Measurements from ENCODE around the gene TFPI. TPM values are rescaled to one million over a fixed set of nuclear protein-coding genes. Genes with fewer than 3 reads are reported as not detected.

TFPI gene
- total and polyA plus RNA-seq, 2 of the 8 experiments (the other 6 are each of a cell fraction or from before 2014, with no cell fraction given), result 2.0 to 7.1 TPM

GRCh38 chr2:187544371-187545080 is 9.7 kb downstream of the TFPI start:
- Histone ChIP-seq H4K5ac (ENCODE audit: insufficient read length, low read depth, low read length) (no peak overlapping the region), H2BK12ac (ENCODE audit: low read depth, low read length) (no peak overlapping the region), H3K56ac (replicated peaks; ENCODE audit: insufficient read length, low read depth, low read length) (no peak overlapping the region), H2BK5ac (ENCODE audit: low read depth, low read length) (no peak overlapping the region), H4K20me1 (replicated peaks in 1 of 2; ENCODE audit: control insufficient read depth in 1 of 2, insufficient read depth in 2 of 2, low read length in 2 of 2) (no peaks in the 10 kb centered on the region), H3K4ac (replicated peaks; ENCODE audit: insufficient read length, low read depth, low read length) (no peak overlapping the region), H4K91ac (replicated peaks; ENCODE audit: insufficient read length, low read length) (no peak overlapping the region), H3K27ac (ENCODE audit: low read depth, low read length) (no peak overlapping the region), H3K4me2 (ENCODE audit: insufficient read depth in 1 of 2, low read depth in 2 of 2, low read length in 2 of 2) (no peak overlapping the region), H3K79me2 (ENCODE audit: control insufficient read depth in 1 of 2, insufficient read depth in 2 of 2, low read length in 2 of 2) (no peaks in the 10 kb centered on the region), H3K4me1 (replicated peaks in 1 of 4; ENCODE audit: control insufficient read depth in 3 of 4, insufficient read depth in 4 of 4, low read length in 3 of 4) (peaks cover 0 to 8% (median 3%) of the 10 kb centered on the region in 4 experiments; a peak in 3 of 7 replicates), H2AFZ (ENCODE audit: low read length) (no peak overlapping the region), H3K14ac (ENCODE audit: insufficient read length) (no peak overlapping the region), H3K4me3 (ENCODE audit: extremely low read depth in 1 of 4, insufficient read depth in 2 of 4, low read depth in 3 of 4, low read length in 4 of 4) (no peak overlapping the region), H3K23me2 (ENCODE audit: low read depth, low read length) (no peaks in the 10 kb centered on the region), H3K79me1 (ENCODE audit: low read depth, low read length) (no peaks in the 10 kb centered on the region), H3K27me3 (replicated peaks in 1 of 4; ENCODE audit: control insufficient read depth in 3 of 4, extremely low read depth in 1 of 4, insufficient read depth in 3 of 4, low read length in 3 of 4) (no peaks in the 10 kb centered on the region), H2AK5ac (ENCODE audit: low read depth, low read length) (no peak overlapping the region), H3K36me3 (ENCODE audit: control insufficient read depth in 2 of 4, insufficient read depth in 4 of 4, low read length in 3 of 4) (no peaks in the 10 kb centered on the region), H3K23ac (ENCODE audit: insufficient read length) (no peak overlapping the region), H3K9ac (replicated peaks in 1 of 4; ENCODE audit: extremely low read depth in 1 of 4, low read depth in 3 of 4, low read length in 3 of 4) (no peak overlapping the region), H3K18ac (ENCODE audit: extremely low read depth, low read length) (no peak overlapping the region), H3K9me3 (ENCODE audit: insufficient read depth in 2 of 2, low read depth in 1 of 2, low read length in 1 of 2) (no peaks in the 10 kb centered on the region), H2BK20ac (ENCODE audit: low read length) (no peak overlapping the region), H4K8ac (ENCODE audit: extremely low read depth, insufficient read depth, low read length) (no peak overlapping the region), H2BK120ac (replicated peaks; ENCODE audit: low read depth, low read length) (no peak overlapping the region), H2BK15ac (ENCODE audit: low read length) (no peak overlapping the region)
- DNase-seq (ENCODE audit: low read depth in 1 of 2, low spot score in 2 of 2) (no peak), FAIRE-seq (no peak)
- POLR2A ChIA-PET (ENCODE audit: partially characterized antibody), result no interaction called here
- CTCF ChIA-PET (ENCODE audit: partially characterized antibody), result interaction anchor here (1.1 kb wide), 1 partner anchor 10 kb away, joined by 3 read pairs; no protein-coding TSS in a partner anchor
- WGBS, 2 experiments (ENCODE audit: extremely low coverage in 1 of 2, insufficient coverage in 1 of 2, insufficient read length in 1 of 2, insufficient replicate concordance in 2 of 2, low coverage in 1 of 2, low lambda C conversion rate in 2 of 2, missing lambda C conversion rate in 1 of 2), result 93% methylated on average over 16 of the region's 16 CpGs; no CpG with 5 or more reads in 1 of the 2 experiments
- TF ChIP-seq HDAC2 (IDR thresholded peaks at IDR 0.05; ENCODE audit: borderline replicate concordance in 1 of 2, low read depth in 2 of 2, low read length in 2 of 2) (no peak), ZNF274 (IDR thresholded peaks at IDR 0.05; ENCODE audit: borderline replicate concordance, extremely low read depth, low read length) (no peak), RNF2 (IDR thresholded peaks at IDR 0.05; ENCODE audit: borderline replicate concordance, low read depth, low read length, missing control alignments, poor library complexity, severe bottlenecking) (no peak), TEAD4 (IDR thresholded peaks at IDR 0.05; ENCODE audit: low read depth, low read length) (no peak), POLR2A (IDR thresholded peaks at IDR 0.05; ENCODE audit: control extremely low read depth in 1 of 2, low read depth in 2 of 2, low read length in 2 of 2) (no peak), TBP (IDR thresholded peaks at IDR 0.05; ENCODE audit: low read depth, low read length) (no peak), FOSL1 (IDR thresholded peaks at IDR 0.05; ENCODE audit: insufficient read depth, low read depth, low read length) (no peak), GABPA (IDR thresholded peaks at IDR 0.05; ENCODE audit: borderline replicate concordance, insufficient read depth, low read length) (no peak), ASH2L (IDR thresholded peaks at IDR 0.05; ENCODE audit: low read length) (no peak), TAF7 (optimal IDR thresholded peaks at IDR 0.05; ENCODE audit: borderline replicate concordance, low read depth, low read length) (no peak), SP4 (IDR thresholded peaks at IDR 0.05; ENCODE audit: low read length) (no peak), RXRA (IDR thresholded peaks at IDR 0.05; ENCODE audit: insufficient read depth, low read depth, low read length) (no peak)
